Right renal cortex interstitium (tissue), 3 donors: ENCODE data around the gene COL15A1. TPM values are rescaled to one million over a fixed set of nuclear protein-coding genes. Genes with fewer than 3 reads are reported as not detected.

Source experiments
- DNase-seq, 3 donors: peaks; one replicate each; pipeline ENCODE4 v3.0.0-alpha.2; 2013; ENCODE audit warnings: low read depth in 3 of 3, low spot score in 2 of 3
- polyA plus RNA-seq, 3 donors: library from polyadenylated mRNA; unstranded; fragments of 120-200 nt; gene quantifications; one replicate each; pipeline ENCODE4 v1.2.1, GENCODE V29; 2013; ENCODE audit not compliant: insufficient read length in 3 of 3

Gene COL15A1
- polyA plus RNA-seq, 3 donors: 25.8 to 33.0 (median 29.8) TPM

- DNase-seq: no peak
Measured at GRCh38 chr9:98915599-98915998, 28.1 kb upstream of the COL15A1 start.

- peak in 1 of 3 donors; percentile 36 for DNase-seq
Measured at GRCh38 chr9:98916660-98917059, 27.0 kb upstream of the COL15A1 start.

GRCh38 chr9:98917746-98918487 lies 25.8 kb upstream of the COL15A1 start:
- no peak for DNase-seq

GRCh38 chr9:98921732-98922131 lies 22.0 kb upstream of the COL15A1 start:
- DNase-seq: no peak

GRCh38 chr9:98922721-98923435 lies 20.8 kb upstream of the COL15A1 start:
- DNase-seq: no peak

- no peak for DNase-seq
Measured at GRCh38 chr9:98923451-98924123, 20.1 kb upstream of the COL15A1 start.

- no peak for DNase-seq
Measured at GRCh38 chr9:98924946-98925820, 18.5 kb upstream of the COL15A1 start.

GRCh38 chr9:98925956-98926355 lies 17.8 kb upstream of the COL15A1 start:
- DNase-seq: no peak

- no peak for DNase-seq
Measured at GRCh38 chr9:98927724-98928123, 16.0 kb upstream of the COL15A1 start.

GRCh38 chr9:98929071-98929470 lies 14.6 kb upstream of the COL15A1 start:
- no peak for DNase-seq

GRCh38 chr9:98929895-98930341 lies 13.8 kb upstream of the COL15A1 start:
- DNase-seq: no peak

- DNase-seq: no peak
Measured at GRCh38 chr9:98930792-98931191, 12.9 kb upstream of the COL15A1 start.

- no peak for DNase-seq
Measured at GRCh38 chr9:98931600-98932389, 11.9 kb upstream of the COL15A1 start.

- DNase-seq: no peak
Measured at GRCh38 chr9:98933185-98933584, 10.5 kb upstream of the COL15A1 start.

- no peak for DNase-seq
Measured at GRCh38 chr9:98933890-98934289, 9.8 kb upstream of the COL15A1 start.

- no peak for DNase-seq
Measured at GRCh38 chr9:98935071-98935505, 8.6 kb upstream of the COL15A1 start.

- DNase-seq: no peak
Measured at GRCh38 chr9:98940276-98940675, 3.4 kb upstream of the COL15A1 start.

- DNase-seq: no peak
Measured at GRCh38 chr9:98941946-98942523, 1.7 kb upstream of the COL15A1 start.

- no peak for DNase-seq
Measured at GRCh38 chr9:98942906-98943681, 613 bp upstream of the COL15A1 start.
